ENCODE data around the gene DZIP1. TPM values are rescaled to one million over a fixed set of nuclear protein-coding genes. Genes with fewer than 3 reads are reported as not detected.
A peak's percentile ranks its signal among the peaks of the same experiment; 100 is the strongest.

DZIP1 gene
- total RNA-seq, 5 donors from 2014 or later (not counting 1 experiment from before 2014, with no cell fraction given), result 0.10 to 0.19 (median 0.12) TPM; not detected in 2

- POLR2A ChIA-PET, result no interaction called here
- Histone ChIP-seq H3K27me3 (replicated peaks in 1 of 2; ENCODE audit: control insufficient read depth in 2 of 2, extremely low read depth in 1 of 2, insufficient read depth in 2 of 2, low read length in 1 of 2) (peaks cover 0 to 9% of the 10 kb centered on the region in 2 experiments), H3K4me1 (ENCODE audit: control insufficient read depth in 1 of 2, extremely low read depth in 1 of 2, insufficient read depth in 2 of 2, low read length in 2 of 2) (no peaks in the 10 kb centered on the region), H3K4me3 (ENCODE audit: control insufficient read depth in 1 of 2, extremely low read depth in 1 of 2, low read length in 1 of 2) (no peak overlapping the region), H3K9me3 (no peaks in the 10 kb centered on the region), H3K36me3 (ENCODE audit: control insufficient read depth in 2 of 2, extremely low read depth in 1 of 2, insufficient read depth in 1 of 2, low read length in 1 of 2) (no peaks in the 10 kb centered on the region), H3K27ac (ENCODE audit: low read length) (no peak overlapping the region)
- WGBS (ENCODE audit: insufficient coverage), result no CpG with 5 or more reads among the region's 5 CpGs
- DNase-seq (no peak), ATAC-seq (replicated peaks in 1 of 4) (no peak)
- no peaks in the 10 kb centered on the region for H3K9me3 Mint-ChIP-seq
- no peak overlapping the region for H3K4me3 Mint-ChIP-seq
- H3K36me3 Mint-ChIP-seq, result no peaks in the 10 kb centered on the region
- H3K27me3 Mint-ChIP-seq, result peaks cover 4% of the 10 kb centered on the region in 2 donors
- no peaks in the 10 kb centered on the region for H3K4me1 Mint-ChIP-seq
- CTCF ChIA-PET, result no interaction called here
- H3K27ac Mint-ChIP-seq, result no peak overlapping the region
Observed at GRCh38 chr13:95650696-95651095, 6.2 kb upstream of the DZIP1 start.

GRCh38 chr13:95647321-95647720, 2.8 kb upstream of the DZIP1 start:
- ChIA-PET POLR2A (no interaction called here), CTCF (interaction anchor here in 1 of 2 donors (0.6 kb wide), 1 partner anchor 366 kb away, joined by 7 read pairs; no protein-coding TSS in a partner anchor)
- H3K27me3 ChIP-seq (replicated peaks in 1 of 2; ENCODE audit: control insufficient read depth in 2 of 2, extremely low read depth in 1 of 2, insufficient read depth in 2 of 2, low read length in 1 of 2), result peaks cover 4 to 29% of the 10 kb centered on the region in 2 experiments
- DNase-seq (no peak), ATAC-seq (replicated peaks in 1 of 4) (no peak)
- H3K4me3 ChIP-seq (ENCODE audit: control insufficient read depth in 1 of 2, extremely low read depth in 1 of 2, low read length in 1 of 2), result no peak overlapping the region
- Mint-ChIP-seq H3K4me3 (no peak overlapping the region), H3K4me1 (peaks cover 6 to 13% (median 10%) of the 10 kb centered on the region in 3 donors), H3K9me3 (no peaks in the 10 kb centered on the region), H3K27ac (no peak overlapping the region), H3K27me3 (peaks cover 15 to 24% of the 10 kb centered on the region in 2 donors), H3K36me3 (no peaks in the 10 kb centered on the region)
- peaks cover 0 to 10% of the 10 kb centered on the region in 2 experiments for H3K4me1 ChIP-seq (ENCODE audit: control insufficient read depth in 1 of 2, extremely low read depth in 1 of 2, insufficient read depth in 2 of 2, low read length in 2 of 2)
- WGBS (ENCODE audit: insufficient coverage), result 90% methylated on average over 2 of the region's 6 CpGs
- H3K9me3 ChIP-seq, result no peaks in the 10 kb centered on the region
- no peaks in the 10 kb centered on the region for H3K36me3 ChIP-seq (ENCODE audit: control insufficient read depth in 2 of 2, extremely low read depth in 1 of 2, insufficient read depth in 1 of 2, low read length in 1 of 2)
- H3K27ac ChIP-seq (ENCODE audit: low read length), result no peak overlapping the region

GRCh38 chr13:95643936-95644598, 439 bp downstream of the DZIP1 start:
- Mint-ChIP-seq H3K27me3 (peaks cover 32 to 42% of the 10 kb centered on the region in 2 donors), H3K36me3 (no peaks in the 10 kb centered on the region), H3K9me3 (no peaks in the 10 kb centered on the region), H3K4me1 (peaks cover 6 to 17% (median 15%) of the 10 kb centered on the region in 3 donors), H3K4me3 (peak overlapping the region in 1 of 3 donors; percentile 72), H3K27ac (no peak overlapping the region)
- Histone ChIP-seq H3K9me3 (no peaks in the 10 kb centered on the region), H3K4me3 (ENCODE audit: control insufficient read depth in 1 of 2, extremely low read depth in 1 of 2, low read length in 1 of 2) (peak overlapping the region in 1 of 2 donors; percentile 32), H3K4me1 (ENCODE audit: control insufficient read depth in 1 of 2, extremely low read depth in 1 of 2, insufficient read depth in 2 of 2, low read length in 2 of 2) (peaks cover 0 to 15% of the 10 kb centered on the region in 2 experiments), H3K27ac (ENCODE audit: low read length) (no peak overlapping the region), H3K36me3 (ENCODE audit: control insufficient read depth in 2 of 2, extremely low read depth in 1 of 2, insufficient read depth in 1 of 2, low read length in 1 of 2) (no peaks in the 10 kb centered on the region), H3K27me3 (replicated peaks in 1 of 2; ENCODE audit: control insufficient read depth in 2 of 2, extremely low read depth in 1 of 2, insufficient read depth in 2 of 2, low read length in 1 of 2) (peaks cover 7 to 33% of the 10 kb centered on the region in 2 experiments)
- ChIA-PET POLR2A (no interaction called here), CTCF (interaction anchor here in 1 of 2 donors (0.6 kb wide), 1 partner anchor 17 kb away, joined by 7 read pairs; no protein-coding TSS in a partner anchor)
- DNase-seq (no peak), ATAC-seq (replicated peaks in 1 of 4) (no peak)
- 2% methylated on average over 52 of the region's 62 CpGs for WGBS (ENCODE audit: insufficient coverage)

- H3K4me1 Mint-ChIP-seq, result peaks cover 6 to 17% (median 15%) of the 10 kb centered on the region in 3 donors
- no peaks in the 10 kb centered on the region for H3K36me3 ChIP-seq (ENCODE audit: control insufficient read depth in 2 of 2, extremely low read depth in 1 of 2, insufficient read depth in 1 of 2, low read length in 1 of 2)
- DNase-seq (no peak), ATAC-seq (replicated peaks in 1 of 4) (no peak)
- H3K4me3 Mint-ChIP-seq, result peak overlapping the region; percentile 5 to 58 (median 6)
- peaks cover 0 to 15% of the 10 kb centered on the region in 2 experiments for H3K4me1 ChIP-seq (ENCODE audit: control insufficient read depth in 1 of 2, extremely low read depth in 1 of 2, insufficient read depth in 2 of 2, low read length in 2 of 2)
- no peaks in the 10 kb centered on the region for H3K9me3 Mint-ChIP-seq
- no peaks in the 10 kb centered on the region for H3K9me3 ChIP-seq
- CTCF ChIA-PET, result interaction anchor here in 1 of 2 donors (0.6 kb wide), 1 partner anchor 18 kb away, joined by 7 read pairs; no protein-coding TSS in a partner anchor
- H3K27me3 ChIP-seq (replicated peaks in 1 of 2; ENCODE audit: control insufficient read depth in 2 of 2, extremely low read depth in 1 of 2, insufficient read depth in 2 of 2, low read length in 1 of 2), result peaks cover 7 to 33% of the 10 kb centered on the region in 2 experiments
- peak overlapping the region in 1 of 2 donors; percentile 32 for H3K4me3 ChIP-seq (ENCODE audit: control insufficient read depth in 1 of 2, extremely low read depth in 1 of 2, low read length in 1 of 2)
- WGBS (ENCODE audit: insufficient coverage), result 28% methylated on average over 12 of the region's 16 CpGs
- peaks cover 36 to 42% of the 10 kb centered on the region in 2 donors for H3K27me3 Mint-ChIP-seq
- H3K27ac Mint-ChIP-seq, result no peak overlapping the region
- H3K27ac ChIP-seq (ENCODE audit: low read length), result no peak overlapping the region
- POLR2A ChIA-PET, result no interaction called here
- no peaks in the 10 kb centered on the region for H3K36me3 Mint-ChIP-seq
Observed at GRCh38 chr13:95643571-95643935, 953 bp downstream of the DZIP1 start.

GRCh38 chr13:95642999-95643398, 1.5 kb downstream of the DZIP1 start:
- 92% methylated on average over 2 of the region's 3 CpGs for WGBS (ENCODE audit: insufficient coverage)
- POLR2A ChIA-PET, result no interaction called here

GRCh38 chr13:95642028-95642621, 2.4 kb downstream of the DZIP1 start:
- Mint-ChIP-seq H3K9me3 (no peaks in the 10 kb centered on the region), H3K4me3 (no peak overlapping the region), H3K36me3 (no peaks in the 10 kb centered on the region), H3K27ac (no peak overlapping the region), H3K27me3 (peaks cover 38 to 42% of the 10 kb centered on the region in 2 donors), H3K4me1 (peaks cover 8 to 18% (median 18%) of the 10 kb centered on the region in 3 donors)
- H3K36me3 ChIP-seq (ENCODE audit: control insufficient read depth in 2 of 2, extremely low read depth in 1 of 2, insufficient read depth in 1 of 2, low read length in 1 of 2), result no peaks in the 10 kb centered on the region
- DNase-seq, result no peak
- ChIA-PET POLR2A (no interaction called here), CTCF (no interaction called here)
- peaks cover 7 to 33% of the 10 kb centered on the region in 2 experiments for H3K27me3 ChIP-seq (replicated peaks in 1 of 2; ENCODE audit: control insufficient read depth in 2 of 2, extremely low read depth in 1 of 2, insufficient read depth in 2 of 2, low read length in 1 of 2)
- H3K9me3 ChIP-seq, result no peaks in the 10 kb centered on the region
- WGBS (ENCODE audit: insufficient coverage), result 9% methylated on average over 29 of the region's 35 CpGs
- no peak overlapping the region for H3K4me3 ChIP-seq (ENCODE audit: control insufficient read depth in 1 of 2, extremely low read depth in 1 of 2, low read length in 1 of 2)
- H3K27ac ChIP-seq (ENCODE audit: low read length), result no peak overlapping the region
- H3K4me1 ChIP-seq (ENCODE audit: control insufficient read depth in 1 of 2, extremely low read depth in 1 of 2, insufficient read depth in 2 of 2, low read length in 2 of 2), result peaks cover 0 to 15% of the 10 kb centered on the region in 2 experiments
- ATAC-seq (replicated peaks in 1 of 4), result peak in 1 of 4 experiments; percentile 12

More at GRCh38 chr13:95642999-95643398, 1.5 kb downstream of the DZIP1 start:
- Mint-ChIP-seq H3K4me3 (peak overlapping the region in 1 of 3 donors; percentile 58), H3K27me3 (peaks cover 38 to 42% of the 10 kb centered on the region in 2 donors), H3K27ac (no peak overlapping the region), H3K9me3 (no peaks in the 10 kb centered on the region), H3K4me1 (peaks cover 6 to 17% (median 15%) of the 10 kb centered on the region in 3 donors), H3K36me3 (no peaks in the 10 kb centered on the region)
- Histone ChIP-seq H3K4me1 (ENCODE audit: control insufficient read depth in 1 of 2, extremely low read depth in 1 of 2, insufficient read depth in 2 of 2, low read length in 2 of 2) (peaks cover 0 to 15% of the 10 kb centered on the region in 2 experiments), H3K27me3 (replicated peaks in 1 of 2; ENCODE audit: control insufficient read depth in 2 of 2, extremely low read depth in 1 of 2, insufficient read depth in 2 of 2, low read length in 1 of 2) (peaks cover 7 to 33% of the 10 kb centered on the region in 2 experiments), H3K4me3 (ENCODE audit: control insufficient read depth in 1 of 2, extremely low read depth in 1 of 2, low read length in 1 of 2) (no peak overlapping the region), H3K27ac (ENCODE audit: low read length) (no peak overlapping the region), H3K9me3 (no peaks in the 10 kb centered on the region), H3K36me3 (ENCODE audit: control insufficient read depth in 2 of 2, extremely low read depth in 1 of 2, insufficient read depth in 1 of 2, low read length in 1 of 2) (no peaks in the 10 kb centered on the region)
- ATAC-seq (replicated peaks in 1 of 4) (no peak), DNase-seq (no peak)
- CTCF ChIA-PET, result no interaction called here

All from T-cell (primary cell).